NK-92 (cell line): ENCODE measurements around the gene AP1S3.
"Not testable (repeated sequence)": the region's sequence is repeated elsewhere in the genome, so short reads cannot be mapped to it uniquely, and the experiment has no call there.

Source experiments
- DNase-seq: peaks from one replicate; lab custom pipeline; 2025; ENCODE audit not compliant: unreplicated experiment; lab: John Stamatoyannopoulos, UW

AP1S3 gene

GRCh38 chr2:223837287-223838061 lies at the start of gene AP1S3:
TSS of gene AP1S3 (minus strand) at chr2:223837582. CDS start at chr2:223837450, 132 bp downstream.
- DNase-seq = no peak

- no peak for DNase-seq
Observed at GRCh38 chr2:223887127-223887526, 49.7 kb upstream of the AP1S3 start.

GRCh38 chr2:223886726-223887125 lies 49.3 kb upstream of the AP1S3 start:
- no peak for DNase-seq

- no peak for DNase-seq
Observed at GRCh38 chr2:223884399-223884798, 47.0 kb upstream of the AP1S3 start.

GRCh38 chr2:223882715-223883114 lies 45.3 kb upstream of the AP1S3 start:
- DNase-seq = no peak

GRCh38 chr2:223880796-223881195 lies 43.4 kb upstream of the AP1S3 start:
- DNase-seq = no peak

- no peak for DNase-seq
Observed at GRCh38 chr2:223877721-223878410, 40.5 kb upstream of the AP1S3 start.

- DNase-seq = no peak
Observed at GRCh38 chr2:223873672-223874071, 36.3 kb upstream of the AP1S3 start.

GRCh38 chr2:223872772-223873171 lies 35.4 kb upstream of the AP1S3 start:
- DNase-seq = not testable (repeated sequence)

GRCh38 chr2:223871661-223872060 lies 34.3 kb upstream of the AP1S3 start:
- not testable (repeated sequence) for DNase-seq

- DNase-seq = no peak
Observed at GRCh38 chr2:223870840-223871611, 33.6 kb upstream of the AP1S3 start.

GRCh38 chr2:223868005-223868404 lies 30.6 kb upstream of the AP1S3 start:
- no peak for DNase-seq

GRCh38 chr2:223865907-223866508 lies 28.6 kb upstream of the AP1S3 start:
- DNase-seq = no peak

GRCh38 chr2:223865124-223865523 lies 27.7 kb upstream of the AP1S3 start:
- DNase-seq = no peak

- DNase-seq = no peak
Observed at GRCh38 chr2:223863491-223863890, 26.1 kb upstream of the AP1S3 start.

GRCh38 chr2:223860809-223861738 lies 23.7 kb upstream of the AP1S3 start:
- no peak for DNase-seq

GRCh38 chr2:223859070-223859469 lies 21.7 kb upstream of the AP1S3 start:
- no peak for DNase-seq

- DNase-seq = no peak
Observed at GRCh38 chr2:223856584-223856983, 19.2 kb upstream of the AP1S3 start.

- no peak for DNase-seq
Observed at GRCh38 chr2:223856021-223856420, 18.6 kb upstream of the AP1S3 start.

GRCh38 chr2:223855426-223855825 lies 18.0 kb upstream of the AP1S3 start:
- no peak for DNase-seq
